ENCODE data around the gene PCGF6.

Gene PCGF6

GRCh38 chr10:103350517-103351260 is at the start of gene PCGF6:
PCGF6 (minus strand) TSS chr10:103351140; CDS start chr10:103351066, 74 bp downstream.
- DNase-seq (ENCODE audit: extremely low spot score) = peak; percentile 98
- no peak for TF ChIP-seq SUZ12 (IDR thresholded peaks at IDR 0.05)
- no peak for TF ChIP-seq BHLHE40 (IDR thresholded peaks at IDR 0.05; ENCODE audit: borderline replicate concordance)
- peak; percentile 91 for TF ChIP-seq L3MBTL2 (conservative IDR thresholded peaks at IDR 0.05)
- no peak for TF ChIP-seq SP1 (IDR thresholded peaks at IDR 0.05)
- ChIA-PET POLR2A (interaction anchor here (1.0 to 3.9 kb wide), 6 partner anchors 17 to 45 kb away, joined by 3 to 31 read pairs (median 3); partner anchors contain the start of genes ATP5MK, PDCD11 and TAF5), CTCF (no interaction called here)

- TF ChIP-seq ZNF384 (IDR thresholded peaks at IDR 0.05) (peak; percentile 29; the same call in 1 of the 2 replicates), CTBP1 (IDR thresholded peaks at IDR 0.05; ENCODE audit: borderline replicate concordance) (no peak)
- ChIA-PET POLR2A (interaction anchor here (1.3 to 1.7 kb wide), 2 partner anchors 8 to 47 kb away, joined by 5 read pairs; partner anchors contain the start of gene PCGF6), CTCF (no interaction called here)
- DNase-seq (ENCODE audit: extremely low spot score) = no peak
Measured at GRCh38 chr10:103397191-103397825, 46.4 kb upstream of the PCGF6 start.

- DNase-seq (ENCODE audit: extremely low spot score) = no peak
- TF ChIP-seq LEF1 (IDR thresholded peaks at IDR 0.05; ENCODE audit: borderline replicate concordance) (no peak), CTBP1 (IDR thresholded peaks at IDR 0.05; ENCODE audit: borderline replicate concordance) (no peak), ARNT (IDR thresholded peaks at IDR 0.05) (no peak), ELF4 (IDR thresholded peaks at IDR 0.05) (no peak), SUZ12 (IDR thresholded peaks at IDR 0.05) (no peak), ZNF384 (IDR thresholded peaks at IDR 0.05) (no peak), PKNOX1 (IDR thresholded peaks at IDR 0.05) (no peak), NFRKB (IDR thresholded peaks at IDR 0.05) (no peak), L3MBTL2 (conservative IDR thresholded peaks at IDR 0.05) (no peak)
- ChIA-PET POLR2A (interaction anchor here (0.6 to 1.7 kb wide), 6 partner anchors 9 to 46 kb away, joined by 3 to 6 read pairs (median 4); partner anchors contain the start of genes PCGF6 and TAF5), CTCF (no interaction called here)
Measured at GRCh38 chr10:103396789-103397087, 45.8 kb upstream of the PCGF6 start.

GRCh38 chr10:103396067-103396788 is 45.3 kb upstream of the PCGF6 start, which contains the start of the genes ATP5MK and PDCD11:
ATP5MK (minus strand) TSS chr10:103396475; CDS start chr10:103392457, 4,018 bp downstream.
PDCD11 (plus strand) TSS chr10:103396626; CDS start chr10:103398427, 1,801 bp downstream.
- POLR2A ChIA-PET = interaction anchor here (0.6 to 1.7 kb wide), 8 partner anchors 9 to 46 kb away, joined by 3 to 6 read pairs (median 4); partner anchors contain the start of genes PCGF6 and TAF5
- peak; percentile 46; the same call in 1 of the 2 replicates for TF ChIP-seq PKNOX1 (IDR thresholded peaks at IDR 0.05)
- TF ChIP-seq SUZ12 (IDR thresholded peaks at IDR 0.05) = no peak
- no peak for TF ChIP-seq ZNF384 (IDR thresholded peaks at IDR 0.05)
- no peak for TF ChIP-seq TARDBP (IDR thresholded peaks at IDR 0.05)
- no peak for TF ChIP-seq FOXA1 (IDR thresholded peaks at IDR 0.05)
- TF ChIP-seq L3MBTL2 (conservative IDR thresholded peaks at IDR 0.05) = peak; percentile 94
- peak; percentile 73 for TF ChIP-seq ELF4 (IDR thresholded peaks at IDR 0.05)
- DNase-seq (ENCODE audit: extremely low spot score) = peak; percentile 99
- CTCF ChIA-PET = no interaction called here

GRCh38 chr10:103395754-103396066 is 44.8 kb upstream of the PCGF6 start:
- TF ChIP-seq BHLHE40 (IDR thresholded peaks at IDR 0.05; ENCODE audit: borderline replicate concordance) (no peak), ELF4 (IDR thresholded peaks at IDR 0.05) (no peak), LEF1 (IDR thresholded peaks at IDR 0.05; ENCODE audit: borderline replicate concordance) (no peak), SP1 (IDR thresholded peaks at IDR 0.05) (no peak), L3MBTL2 (conservative IDR thresholded peaks at IDR 0.05) (no peak), FOXK2 (IDR thresholded peaks at IDR 0.05) (no peak), HDGF (IDR thresholded peaks at IDR 0.05; ENCODE audit: borderline replicate concordance) (no peak), NFRKB (IDR thresholded peaks at IDR 0.05) (no peak), ZNF384 (IDR thresholded peaks at IDR 0.05) (no peak), FOXM1 (IDR thresholded peaks at IDR 0.05; ENCODE audit: borderline replicate concordance) (no peak), CTBP1 (IDR thresholded peaks at IDR 0.05; ENCODE audit: borderline replicate concordance) (no peak), PKNOX1 (IDR thresholded peaks at IDR 0.05) (no peak), SUZ12 (IDR thresholded peaks at IDR 0.05) (no peak), ARNT (IDR thresholded peaks at IDR 0.05) (no peak)
- DNase-seq (ENCODE audit: extremely low spot score) = no peak
- ChIA-PET POLR2A (interaction anchor here (0.9 to 1.7 kb wide), 8 partner anchors 10 to 45 kb away, joined by 3 to 6 read pairs (median 4); partner anchors contain the start of genes PCGF6 and TAF5), CTCF (no interaction called here)

GRCh38 chr10:103394180-103394579 is 43.2 kb upstream of the PCGF6 start:
- ChIA-PET CTCF (no interaction called here), POLR2A (interaction anchor here (1.0 to 1.4 kb wide), 2 partner anchors 27 to 44 kb away, joined by 3 read pairs; partner anchors contain the start of gene TAF5)
- no peak for DNase-seq (ENCODE audit: extremely low spot score)
- TF ChIP-seq ELF4 (IDR thresholded peaks at IDR 0.05) = no peak

Data from HEK293T (cell line).